ENCODE data around the gene PAQR5. TPM values are rescaled to one million over a fixed set of nuclear protein-coding genes. Genes with fewer than 3 reads are reported as not detected.

Gene PAQR5
- total RNA-seq, 1 experiment from 2014 or later, result 34.0 TPM

DNA sequence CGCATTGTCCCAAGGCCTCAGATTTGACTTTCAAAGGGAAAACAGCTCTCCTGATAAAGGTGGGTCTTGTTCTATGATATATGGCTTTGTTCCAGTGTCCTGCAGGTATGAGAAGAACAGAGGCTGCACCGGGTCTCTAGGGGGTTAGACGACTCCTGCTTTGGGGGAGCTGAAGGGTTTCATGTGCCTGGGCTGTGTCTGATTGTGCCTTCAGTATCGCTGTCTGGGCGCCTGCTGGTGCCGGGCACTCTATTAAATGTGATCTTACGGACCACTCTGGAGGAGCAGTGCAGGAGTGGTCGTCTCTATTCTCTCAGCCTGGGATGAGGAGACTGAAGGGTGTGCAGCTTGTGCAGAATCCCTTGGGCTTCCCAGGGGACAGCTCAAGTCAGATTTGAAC is 16.0 kb downstream of the PAQR5 start:
- ATAC-seq, result no peak
- peaks cover 10% of the 10 kb centered on the region for H3K79me2 ChIP-seq (ENCODE audit: insufficient read depth, low read length)
- no peak overlapping the region for H2AFZ ChIP-seq (ENCODE audit: low read depth, low read length, poor library complexity, severe bottlenecking)
- RAD21 ChIA-PET (ENCODE audit: low non-redundant PET in 1 of 2, low total read pairs in 2 of 2, uncharacterized antibody in 2 of 2, unreplicated experiment in 2 of 2), result no interaction called here
- H3K27ac ChIP-seq (ENCODE audit: low read depth, low read length), result no peak overlapping the region
- peaks cover 0 to 8% of the 10 kb centered on the region in 2 experiments; a peak in 1 of 4 replicates for H3K4me1 ChIP-seq (ENCODE audit: control insufficient read depth in 1 of 2, insufficient read depth in 2 of 2, low read length in 2 of 2)
- no peaks in the 10 kb centered on the region for H3K27me3 ChIP-seq (ENCODE audit: insufficient read depth, low read length)
- H3K4me2 ChIP-seq (ENCODE audit: low read length), result no peak overlapping the region
- H3K36me3 ChIP-seq (ENCODE audit: control insufficient read depth in 1 of 2, insufficient read depth in 2 of 2, low read length in 2 of 2), result no peaks in the 10 kb centered on the region
- intact Hi-C loops (cut with micrococcal nuclease), result no loop called here
- BruUV-seq (replicated peaks), result no TSS peak
- TF ChIP-seq, protein P1, sequence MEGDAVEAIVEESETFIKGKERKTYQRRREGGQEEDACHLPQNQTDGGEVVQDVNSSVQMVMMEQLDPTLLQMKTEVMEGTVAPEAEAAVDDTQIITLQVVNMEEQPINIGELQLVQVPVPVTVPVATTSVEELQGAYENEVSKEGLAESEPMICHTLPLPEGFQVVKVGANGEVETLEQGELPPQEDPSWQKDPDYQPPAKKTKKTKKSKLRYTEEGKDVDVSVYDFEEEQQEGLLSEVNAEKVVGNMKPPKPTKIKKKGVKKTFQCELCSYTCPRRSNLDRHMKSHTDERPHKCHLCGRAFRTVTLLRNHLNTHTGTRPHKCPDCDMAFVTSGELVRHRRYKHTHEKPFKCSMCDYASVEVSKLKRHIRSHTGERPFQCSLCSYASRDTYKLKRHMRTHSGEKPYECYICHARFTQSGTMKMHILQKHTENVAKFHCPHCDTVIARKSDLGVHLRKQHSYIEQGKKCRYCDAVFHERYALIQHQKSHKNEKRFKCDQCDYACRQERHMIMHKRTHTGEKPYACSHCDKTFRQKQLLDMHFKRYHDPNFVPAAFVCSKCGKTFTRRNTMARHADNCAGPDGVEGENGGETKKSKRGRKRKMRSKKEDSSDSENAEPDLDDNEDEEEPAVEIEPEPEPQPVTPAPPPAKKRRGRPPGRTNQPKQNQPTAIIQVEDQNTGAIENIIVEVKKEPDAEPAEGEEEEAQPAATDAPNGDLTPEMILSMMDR (IDR thresholded peaks at IDR 0.05 in 2 of 3, conservative IDR thresholded peaks at IDR 0.05 in 1 of 3; ENCODE audit: borderline replicate concordance in 1 of 3, insufficient read depth in 1 of 3, low read depth in 2 of 3, low read length in 2 of 3), result no peak
- TF ChIP-seq ELF1 (IDR thresholded peaks at IDR 0.05; ENCODE audit: borderline replicate concordance, low read depth) (no peak), RAD21 (IDR thresholded peaks at IDR 0.05; ENCODE audit: low read depth) (no peak), YY1 (IDR thresholded peaks at IDR 0.05; ENCODE audit: extremely low read depth, insufficient replicate concordance, low read depth, low read length) (no peak), EZH2 (IDR thresholded peaks at IDR 0.05) (no peak), TCF7L2 (IDR thresholded peaks at IDR 0.05; ENCODE audit: borderline replicate concordance, extremely low read depth, insufficient read depth, insufficient read length) (no peak), POLR2A (IDR thresholded peaks at IDR 0.05; ENCODE audit: borderline replicate concordance, extremely low read depth, insufficient read depth, insufficient read length) (no peak), CBX3 (IDR thresholded peaks at IDR 0.05; ENCODE audit: low read depth) (no peak), EZH2phosphoT487 (IDR thresholded peaks at IDR 0.05; ENCODE audit: borderline replicate concordance) (no peak), POLR2AphosphoS5 (IDR thresholded peaks at IDR 0.05; ENCODE audit: low read depth, low read length) (no peak), JUND (IDR thresholded peaks at IDR 0.05) (no peak)
- TF ChIP-seq, protein P2, sequence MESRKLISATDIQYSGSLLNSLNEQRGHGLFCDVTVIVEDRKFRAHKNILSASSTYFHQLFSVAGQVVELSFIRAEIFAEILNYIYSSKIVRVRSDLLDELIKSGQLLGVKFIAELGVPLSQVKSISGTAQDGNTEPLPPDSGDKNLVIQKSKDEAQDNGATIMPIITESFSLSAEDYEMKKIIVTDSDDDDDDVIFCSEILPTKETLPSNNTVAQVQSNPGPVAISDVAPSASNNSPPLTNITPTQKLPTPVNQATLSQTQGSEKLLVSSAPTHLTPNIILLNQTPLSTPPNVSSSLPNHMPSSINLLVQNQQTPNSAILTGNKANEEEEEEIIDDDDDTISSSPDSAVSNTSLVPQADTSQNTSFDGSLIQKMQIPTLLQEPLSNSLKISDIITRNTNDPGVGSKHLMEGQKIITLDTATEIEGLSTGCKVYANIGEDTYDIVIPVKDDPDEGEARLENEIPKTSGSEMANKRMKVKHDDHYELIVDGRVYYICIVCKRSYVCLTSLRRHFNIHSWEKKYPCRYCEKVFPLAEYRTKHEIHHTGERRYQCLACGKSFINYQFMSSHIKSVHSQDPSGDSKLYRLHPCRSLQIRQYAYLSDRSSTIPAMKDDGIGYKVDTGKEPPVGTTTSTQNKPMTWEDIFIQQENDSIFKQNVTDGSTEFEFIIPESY (IDR thresholded peaks at IDR 0.05; ENCODE audit: extremely low read depth, insufficient replicate concordance, low read length), result no peak
- no peak overlapping the region for H3K4me3 ChIP-seq (replicated peaks in 1 of 2; ENCODE audit: low read depth in 1 of 2, low read length in 2 of 2)
- POLR2A ChIA-PET, result no interaction called here
- no peaks in the 10 kb centered on the region for H4K20me1 ChIP-seq (ENCODE audit: insufficient read depth)
- no peak for DNase-seq (ENCODE audit: low read depth, low spot score)
- no peak overlapping the region for H3K9ac ChIP-seq (ENCODE audit: low read length)
- H3K9me2 ChIP-seq (ENCODE audit: insufficient read depth), result no peaks in the 10 kb centered on the region
- CTCF ChIA-PET, result no interaction called here
- H3K9me3 ChIP-seq (ENCODE audit: control insufficient read depth in 1 of 2, insufficient read depth in 1 of 2, low read depth in 1 of 2, low read length in 2 of 2), result no peaks in the 10 kb centered on the region

Data from HCT116 (cell line).